Raji (cell line): ENCODE data around the gene PAK5.

Source experiments
- POLR2A ChIP-seq: IDR thresholded peaks from 2 replicates; pipeline ENCODE4 v1.6.1; 2011; ENCODE audit warnings: low read depth, low read length, control low read depth; ENCODE audit not compliant: insufficient read depth

Gene PAK5

DNA sequence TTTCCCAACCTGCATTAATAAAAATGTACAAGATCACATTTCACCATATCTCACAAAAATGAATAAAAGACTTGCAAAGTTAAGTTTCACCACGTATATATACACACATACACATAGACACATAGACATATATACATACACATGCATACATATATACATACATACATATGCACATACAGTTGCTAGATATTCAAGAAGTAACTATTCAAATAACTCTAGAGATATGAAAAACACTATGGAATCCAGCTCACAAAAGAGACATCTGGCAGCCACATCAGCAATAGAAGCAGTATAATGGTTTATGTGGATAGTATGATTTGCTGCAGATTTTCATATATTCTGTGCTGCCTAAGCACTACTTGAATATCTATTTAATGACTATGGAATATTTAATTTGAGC lies 28.1 kb downstream of the PAK5 start:
- TF ChIP-seq POLR2A, result no peak

DNA sequence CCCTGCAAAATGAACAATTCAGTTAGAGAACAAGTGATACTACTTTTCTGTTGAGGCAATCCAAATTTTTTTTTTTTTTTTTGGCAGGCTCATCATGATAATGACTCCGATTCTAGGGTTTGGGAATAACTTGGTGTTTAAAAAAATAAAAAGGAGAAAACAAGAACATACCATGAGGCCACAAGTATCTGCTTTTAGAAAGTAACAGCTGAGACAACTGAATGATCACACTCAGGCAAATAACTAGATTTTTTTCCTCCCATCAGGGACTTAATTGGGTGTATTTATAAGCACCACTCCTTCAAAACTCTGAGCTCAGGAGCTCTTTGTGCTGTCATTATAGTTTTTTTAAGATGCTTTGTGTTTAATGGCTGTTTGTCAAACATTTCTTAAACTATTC lies 29.6 kb downstream of the PAK5 start:
- TF ChIP-seq POLR2A, result no peak

DNA sequence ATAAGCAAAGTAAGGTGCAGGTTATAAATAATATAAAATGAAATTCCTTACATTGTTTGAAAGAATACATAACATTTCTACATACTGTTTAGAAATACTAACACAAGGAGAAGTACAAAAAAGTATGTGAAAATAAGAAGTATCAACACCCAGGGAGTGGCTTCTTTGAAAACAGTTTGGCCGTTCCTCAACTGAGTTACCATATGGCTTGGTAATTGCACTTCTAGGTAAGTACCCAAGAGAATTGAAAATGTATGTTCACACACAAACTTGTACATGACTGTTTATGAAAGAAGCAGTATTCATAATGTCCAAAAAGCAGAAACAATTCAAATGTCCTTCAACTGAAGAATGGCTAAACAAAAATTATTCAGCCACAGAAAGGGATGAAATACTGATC lies 30.7 kb downstream of the PAK5 start:
- TF ChIP-seq POLR2A, result no peak

DNA sequence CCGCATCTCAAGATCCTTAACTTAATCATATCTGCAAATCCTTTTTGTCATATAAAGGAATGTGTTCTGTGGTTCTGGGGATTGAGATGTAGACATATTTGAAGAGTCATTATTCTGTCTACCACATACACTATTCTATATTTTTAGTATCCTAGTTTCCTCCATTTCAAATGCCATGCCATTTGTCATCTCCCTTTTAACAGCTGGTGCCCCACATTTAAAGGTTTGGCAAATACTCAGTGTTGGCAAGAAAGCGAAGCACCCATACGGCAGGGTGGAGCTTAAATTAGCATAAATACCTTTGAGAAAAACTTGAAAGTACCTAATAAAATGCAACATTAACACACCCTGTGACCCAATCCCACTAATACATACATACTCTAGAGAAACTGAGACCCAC lies 31.7 kb downstream of the PAK5 start:
- no peak for TF ChIP-seq POLR2A

DNA sequence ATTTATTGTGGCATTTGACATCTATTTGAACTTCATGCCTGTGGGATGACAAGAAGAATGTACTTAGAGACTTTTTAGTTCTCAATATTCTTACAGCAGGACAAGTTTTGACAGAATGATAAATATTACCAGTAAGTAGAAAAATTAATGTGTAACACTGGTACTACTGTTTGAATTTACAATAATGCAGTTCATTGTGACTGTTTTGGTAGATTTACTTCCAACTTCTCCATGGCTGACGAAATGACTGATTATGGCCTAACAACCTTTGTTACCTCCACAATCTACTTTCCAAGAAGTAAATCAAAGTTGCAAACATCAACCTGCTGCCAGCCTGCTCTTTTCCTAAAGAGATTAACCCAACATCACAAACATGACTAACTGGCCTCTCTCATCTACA lies 38.5 kb downstream of the PAK5 start:
- TF ChIP-seq POLR2A, result no peak

DNA sequence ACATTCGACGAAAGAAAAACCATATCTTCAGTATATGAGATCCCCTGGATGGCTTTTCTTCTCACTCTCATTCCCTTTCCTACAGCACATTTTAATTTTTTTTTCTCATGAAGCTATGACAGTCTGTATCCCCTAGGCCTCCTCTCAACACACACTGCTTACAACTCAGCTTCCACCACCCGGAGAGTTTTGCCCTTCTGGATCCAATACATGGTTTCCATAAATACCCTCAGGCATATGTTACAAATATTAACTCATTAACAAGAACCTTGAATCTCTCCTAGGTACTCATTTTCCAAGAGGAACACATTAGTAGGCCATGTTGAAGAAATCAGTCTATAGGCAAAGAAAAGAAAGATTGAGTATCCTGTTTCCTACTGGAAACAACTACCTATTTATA lies 44.0 kb downstream of the PAK5 start:
- no peak for TF ChIP-seq POLR2A

DNA sequence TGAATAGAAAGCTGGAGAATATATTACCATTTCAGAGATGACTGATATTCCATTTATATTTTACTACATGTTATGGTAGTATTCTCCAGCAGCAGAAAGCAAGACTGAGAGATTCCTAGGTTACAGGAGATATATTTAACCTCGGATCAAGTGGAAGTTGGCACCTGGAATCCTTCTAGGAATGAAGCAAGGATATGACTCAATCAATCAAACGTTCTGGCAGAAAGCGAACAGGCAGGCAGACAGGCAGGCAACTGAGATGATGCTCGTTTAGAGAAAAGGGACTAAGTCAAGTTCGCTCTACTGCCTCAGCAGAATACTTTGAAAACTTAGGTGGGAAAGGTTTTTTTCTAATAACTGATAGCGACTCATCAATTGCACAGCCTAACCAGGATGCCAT lies 46.2 kb downstream of the PAK5 start:
- no peak for TF ChIP-seq POLR2A

DNA sequence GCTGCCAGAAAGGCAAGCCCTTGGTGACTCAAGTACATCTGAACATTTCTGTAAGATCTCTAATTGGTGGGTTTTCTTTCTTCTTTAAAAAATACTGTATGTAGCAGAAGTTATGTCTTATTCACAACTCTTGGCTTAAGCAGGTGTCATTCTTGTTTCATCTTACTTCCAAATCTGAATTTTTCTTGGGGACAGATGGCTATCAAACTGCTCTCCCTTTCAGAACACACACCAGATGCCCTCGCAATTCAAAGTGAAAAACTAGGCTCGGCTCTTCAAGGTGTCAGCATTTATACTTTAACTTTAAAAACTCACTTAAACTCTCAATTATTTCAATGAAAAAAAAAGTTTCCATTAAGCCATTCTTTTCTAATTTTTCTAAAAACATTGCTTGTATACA lies 49.7 kb downstream of the PAK5 start:
- TF ChIP-seq POLR2A, result no peak

DNA sequence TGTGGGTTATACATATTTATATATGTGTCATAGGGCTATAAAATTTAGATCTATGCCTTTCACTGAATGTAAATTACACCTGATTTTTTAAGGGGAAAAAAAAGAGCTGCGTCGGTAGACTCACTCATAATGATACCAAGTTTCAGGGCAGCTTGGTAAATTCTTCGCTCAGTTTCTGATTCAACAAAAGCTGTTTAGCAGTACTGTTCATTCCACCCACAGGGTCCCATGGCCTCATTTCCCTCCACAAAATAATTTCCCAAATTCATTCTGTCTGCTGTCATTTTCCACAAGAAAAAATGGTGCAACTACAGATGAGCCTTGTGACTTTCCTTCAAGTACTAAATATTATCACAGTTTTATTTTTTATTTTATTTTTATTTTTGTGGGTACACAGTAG lies 63.7 kb downstream of the PAK5 start:
- no peak for TF ChIP-seq POLR2A

DNA sequence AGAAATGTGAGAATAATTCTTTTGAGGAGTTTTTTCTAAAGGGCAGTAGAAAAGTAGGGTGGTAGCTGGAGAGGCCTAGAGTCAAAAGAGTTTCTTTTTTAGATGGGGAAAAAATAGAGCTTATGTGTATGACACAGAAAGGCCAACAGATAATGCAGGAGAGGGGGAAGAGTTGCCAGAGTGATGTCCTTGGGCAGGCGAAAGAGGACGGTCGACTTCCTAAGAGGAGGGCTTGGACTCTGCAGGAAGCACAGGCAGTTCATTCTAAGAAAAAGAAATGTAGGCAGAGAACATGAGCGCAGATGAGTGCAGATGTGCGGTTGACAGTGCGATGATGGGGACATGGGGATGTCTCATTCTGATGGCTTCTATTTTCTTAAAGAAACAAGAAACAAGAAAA lies 68.9 kb downstream of the PAK5 start:
- TF ChIP-seq POLR2A, result no peak

DNA sequence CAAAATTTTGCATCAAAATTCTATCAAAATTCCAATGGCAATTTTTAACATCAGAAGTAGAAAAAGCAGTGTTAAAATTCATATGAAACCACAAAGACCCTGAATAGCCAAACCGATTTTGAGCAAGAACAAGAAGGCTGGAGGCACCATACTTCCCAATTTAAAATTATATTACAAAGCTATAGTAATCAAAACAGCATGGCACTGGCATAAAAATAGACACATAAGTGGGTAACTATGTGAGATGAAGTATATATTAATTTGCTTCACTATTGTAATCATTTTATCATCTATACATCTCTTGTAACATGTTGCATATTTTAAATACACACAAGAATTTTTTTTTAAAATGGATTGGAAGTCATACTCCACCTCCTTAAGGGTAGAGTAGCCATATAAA lies 77.4 kb downstream of the PAK5 start:
- TF ChIP-seq POLR2A, result no peak

DNA sequence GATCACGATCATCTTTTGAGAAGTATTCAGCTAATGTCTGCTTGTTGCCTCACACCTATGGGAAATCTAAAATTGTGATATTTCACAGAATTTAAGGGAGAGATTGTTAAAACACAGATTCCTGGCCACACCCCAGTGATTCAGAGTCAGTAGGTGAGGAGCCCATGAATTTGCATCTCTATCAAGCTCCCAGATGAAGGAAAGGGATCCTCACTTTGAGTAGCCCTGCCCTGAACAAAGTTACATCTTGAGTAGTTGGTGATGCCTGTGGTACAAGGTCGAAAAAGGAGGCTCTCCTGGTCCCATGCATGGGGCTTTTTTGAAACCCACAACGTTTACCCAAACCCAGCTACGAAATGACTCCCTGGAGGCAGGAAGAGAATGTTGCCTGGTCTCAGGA lies 79.5 kb downstream of the PAK5 start:
- no peak for TF ChIP-seq POLR2A

DNA sequence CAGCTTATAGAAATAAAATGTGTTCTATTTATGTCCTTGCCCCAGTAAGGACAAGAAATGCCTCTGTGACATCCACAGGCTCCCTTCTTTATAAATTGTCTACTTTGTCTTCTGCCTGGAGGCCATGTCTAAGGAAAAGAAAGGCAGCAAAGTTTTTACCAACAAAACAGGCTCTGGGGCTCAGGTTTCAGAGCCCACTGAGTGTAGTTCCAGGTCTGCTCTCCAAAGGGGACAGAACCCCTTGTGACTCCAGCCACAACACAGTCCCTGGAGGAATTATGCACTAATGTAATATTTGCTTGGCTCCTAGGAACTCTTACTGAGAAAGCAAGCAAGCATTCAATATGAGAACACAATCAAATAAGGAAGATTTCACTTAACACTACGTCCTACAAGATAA lies 80.1 kb downstream of the PAK5 start:
- no peak for TF ChIP-seq POLR2A

DNA sequence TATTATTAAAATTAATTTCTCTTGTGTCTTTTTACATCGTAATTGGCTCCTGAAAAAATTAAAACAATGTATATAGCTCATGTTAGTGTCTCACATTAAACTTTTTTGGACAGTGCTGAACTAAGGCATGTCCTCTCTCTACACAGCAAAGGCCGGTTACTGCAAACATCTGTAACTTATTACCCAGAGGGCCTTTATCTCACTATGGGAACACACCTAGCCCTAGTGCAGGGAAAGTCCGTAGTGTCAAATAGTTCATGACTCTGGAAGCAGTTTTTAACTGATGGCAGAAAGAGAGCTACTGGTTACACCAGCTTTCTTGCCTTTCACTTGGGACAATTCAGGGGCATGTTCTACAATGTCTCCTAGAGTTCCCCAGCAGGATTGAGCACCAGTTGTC lies 82.2 kb downstream of the PAK5 start:
- no peak for TF ChIP-seq POLR2A

DNA sequence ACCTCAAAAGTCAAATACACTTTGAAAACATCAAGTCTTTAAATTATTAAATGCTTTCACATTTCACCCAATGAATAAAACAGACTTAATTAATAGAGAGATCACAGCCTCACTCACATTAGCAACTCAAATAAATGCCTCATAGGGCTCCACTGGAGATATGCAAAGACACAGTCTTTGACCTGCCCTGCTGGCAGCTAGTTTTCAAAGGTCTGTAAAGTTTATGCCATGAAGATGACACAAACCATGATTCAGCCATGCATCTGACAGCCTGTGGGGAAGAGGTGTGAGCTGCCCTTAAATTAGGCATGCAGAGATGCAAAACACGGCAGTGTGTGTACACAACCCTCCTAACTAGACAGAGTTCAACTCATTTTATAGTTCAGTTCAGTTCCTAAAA lies 83.6 kb downstream of the PAK5 start:
- TF ChIP-seq POLR2A, result no peak

DNA sequence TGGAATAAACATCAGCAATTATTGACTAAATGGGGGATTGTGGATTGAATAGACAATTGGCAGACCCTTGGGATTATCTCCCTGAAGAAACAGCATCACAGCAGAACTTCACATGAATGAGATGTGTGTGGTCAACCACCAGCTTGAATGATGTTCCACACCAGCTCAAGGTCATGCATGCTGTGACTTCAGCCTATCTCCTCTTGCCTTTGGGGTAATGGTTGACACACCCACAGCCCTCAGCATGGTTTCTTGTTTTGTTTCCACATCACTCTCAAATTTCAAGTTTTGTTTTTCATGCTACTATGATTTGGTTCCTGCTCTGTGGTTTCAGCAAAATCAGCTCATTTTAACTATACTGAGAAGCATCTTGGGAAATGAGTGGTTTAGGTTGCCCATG lies 94.3 kb downstream of the PAK5 start:
- no peak for TF ChIP-seq POLR2A

DNA sequence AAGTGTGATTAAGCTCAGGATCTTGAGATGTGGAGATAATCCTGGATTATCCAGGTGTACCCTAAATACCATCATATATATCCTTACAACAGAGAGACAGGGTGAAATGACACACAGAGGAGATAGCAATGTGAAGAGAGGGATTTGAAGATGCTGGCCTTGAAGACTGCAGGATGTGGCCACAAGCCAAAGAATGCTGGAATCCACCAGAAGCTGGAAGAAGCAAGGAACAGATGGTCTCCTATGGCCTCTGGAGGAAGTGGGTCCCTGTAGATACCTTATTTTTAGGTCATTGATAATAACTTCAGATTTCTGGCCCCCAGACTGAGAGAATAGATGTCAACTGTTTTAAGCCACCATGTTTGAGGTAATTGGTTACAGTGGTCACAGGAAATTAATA lies 95.0 kb downstream of the PAK5 start:
- TF ChIP-seq POLR2A, result no peak

DNA sequence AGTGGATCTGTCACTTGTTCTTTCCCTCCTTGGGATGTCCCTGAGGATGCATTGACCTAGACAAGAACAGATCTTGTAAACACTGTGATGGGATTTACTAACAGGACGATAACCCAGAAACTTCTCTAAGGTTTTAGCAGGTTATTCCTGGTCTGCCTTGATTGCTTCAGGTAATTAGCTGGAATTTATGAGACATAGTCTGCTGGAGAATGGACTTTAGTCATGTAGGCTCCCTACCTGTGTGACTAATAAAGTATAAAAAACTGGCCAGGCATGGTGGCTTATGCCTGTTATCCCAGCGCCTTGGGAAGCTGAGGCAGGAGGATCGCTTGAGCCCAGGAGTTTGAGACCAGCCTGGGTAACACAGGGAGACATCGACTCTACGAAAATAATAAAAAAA lies 96.1 kb downstream of the PAK5 start:
- no peak for TF ChIP-seq POLR2A
